OCI-M1 (cell line): ENCODE results near the gene SLC35G4.
"Not testable (repeated sequence)": the region's sequence is repeated elsewhere in the genome, so short reads cannot be mapped to it uniquely, and the experiment has no call there.

Experiments used
- DNase-seq: peaks from one replicate; lab custom pipeline; 2025; lab: John Stamatoyannopoulos, UW

The SLC35G4 gene

GRCh38 chr18:11609488-11609887, at the start of gene SLC35G4:
Gene SLC35G4, plus strand, starts transcription at chr18:11609596. Its CDS starts 0 bp downstream, at chr18:11609596.
- not testable (repeated sequence) for DNase-seq

DNA sequence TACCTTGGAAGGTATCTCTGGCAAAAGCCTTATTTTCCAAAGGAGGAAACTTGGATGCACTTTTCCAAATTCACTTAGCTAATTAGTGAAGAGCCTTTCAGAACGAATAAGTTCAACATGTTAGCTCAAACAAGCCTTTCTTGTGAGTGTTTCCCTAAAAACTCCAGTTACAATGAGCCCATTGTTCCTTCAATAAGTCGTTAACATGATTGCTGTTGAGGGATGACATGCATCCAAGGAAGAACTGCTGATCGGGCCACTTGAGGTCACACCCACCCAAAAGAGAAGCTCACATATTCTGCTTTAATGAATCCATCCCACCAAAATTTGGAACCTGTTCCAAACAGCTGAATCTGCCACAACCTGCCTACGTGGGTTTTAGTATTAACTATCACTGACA, 48.1 kb upstream of the SLC35G4 start:
- no peak for DNase-seq

DNA sequence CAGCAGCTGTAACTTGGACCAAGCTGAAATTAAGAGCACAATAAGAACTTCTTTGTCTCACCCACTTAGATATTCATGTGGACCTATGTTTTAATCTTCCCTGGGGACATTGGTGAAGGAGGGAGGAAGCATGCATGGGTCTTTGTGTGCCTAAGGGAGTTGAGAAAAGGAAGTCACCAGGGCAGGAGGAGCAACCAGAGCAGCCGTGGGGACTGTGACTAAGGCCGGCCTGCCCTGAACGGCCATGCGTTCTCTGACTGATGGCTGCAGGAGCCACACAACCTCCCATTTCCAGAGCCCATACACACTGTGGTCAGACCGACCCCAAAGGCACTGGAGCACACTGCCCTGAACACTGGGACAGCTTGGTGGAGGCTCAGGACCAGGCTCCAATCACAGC, 43.7 kb upstream of the SLC35G4 start:
- no peak for DNase-seq

- no peak for DNase-seq
Measured at GRCh38 chr18:11566236-11566965, 43.0 kb upstream of the SLC35G4 start.

- DNase-seq = no peak
Measured at GRCh38 chr18:11567396-11567795, 42.0 kb upstream of the SLC35G4 start.

DNA sequence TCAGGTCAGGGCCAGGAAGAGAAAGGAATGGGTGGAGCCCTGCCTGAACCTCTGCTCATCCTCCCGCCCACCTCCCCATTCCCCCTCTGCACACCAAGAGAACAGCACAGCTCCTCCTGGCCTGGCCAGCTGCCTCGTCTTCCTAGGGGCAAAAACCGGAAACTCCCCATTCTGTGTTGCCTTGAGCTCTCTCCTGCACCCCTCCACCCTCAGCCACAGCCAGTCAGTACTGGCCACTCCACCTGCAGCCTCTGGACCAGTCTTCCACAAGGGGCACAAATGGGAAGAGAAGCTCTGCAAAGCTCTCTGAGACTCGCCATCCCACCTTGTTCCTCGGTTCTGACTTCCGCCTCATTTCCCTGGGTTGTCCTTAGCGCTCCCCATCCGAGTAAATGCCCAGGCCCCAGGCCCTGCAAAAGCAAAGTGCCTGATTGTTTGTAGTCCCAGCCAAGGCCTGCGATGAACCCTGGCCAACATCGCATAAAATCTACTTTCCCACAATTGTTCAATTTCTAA, 39.3 kb upstream of the SLC35G4 start:
- DNase-seq = no peak

- peak; percentile 46 for DNase-seq
Measured at GRCh38 chr18:11570769-11571412, 38.5 kb upstream of the SLC35G4 start.

GRCh38 chr18:11572201-11572600, 37.2 kb upstream of the SLC35G4 start:
- DNase-seq = no peak

DNA sequence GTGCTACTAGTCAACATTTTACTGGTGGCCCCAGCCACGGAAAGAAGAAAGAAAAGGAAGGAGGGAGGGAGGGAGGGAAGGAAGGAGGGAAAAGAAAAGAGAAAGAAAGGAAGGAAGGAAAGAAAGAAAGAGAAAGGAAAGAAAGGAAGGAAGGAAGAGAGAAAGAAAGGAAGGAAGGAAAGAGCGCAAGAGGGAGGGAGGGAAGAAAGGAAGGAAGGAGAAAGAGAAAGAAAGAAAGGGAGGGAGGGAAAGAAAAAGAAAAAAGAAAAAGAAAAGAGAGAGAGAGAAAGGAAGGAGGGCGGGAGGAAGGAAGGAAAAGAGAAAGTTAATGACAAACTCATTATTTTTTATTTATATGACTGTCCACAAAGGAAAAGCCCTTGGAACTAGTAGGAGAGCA, 34.9 kb upstream of the SLC35G4 start:
- no peak for DNase-seq

- DNase-seq = no peak
Measured at GRCh38 chr18:11577271-11578112, 31.9 kb upstream of the SLC35G4 start.

DNA sequence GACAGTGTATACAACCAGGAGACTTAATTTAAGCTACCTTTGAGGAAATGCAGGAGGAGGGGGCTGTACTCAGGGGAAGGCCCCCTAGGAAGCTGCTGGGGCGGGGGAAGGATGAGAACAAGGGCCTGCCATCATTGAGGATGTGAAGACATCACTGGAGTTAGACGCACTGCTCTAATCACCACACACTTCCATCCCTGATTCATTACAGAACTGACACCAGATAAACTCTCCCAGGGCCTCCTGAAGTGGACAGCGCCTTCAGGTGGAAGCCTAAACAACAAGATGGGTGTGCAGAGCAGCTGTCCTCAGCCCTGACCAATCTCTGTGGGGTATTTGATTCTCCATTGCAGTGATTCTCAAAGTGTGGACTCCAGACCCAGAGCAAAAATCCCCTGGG, 30.6 kb upstream of the SLC35G4 start:
- DNase-seq = no peak

- DNase-seq = no peak
Measured at GRCh38 chr18:11579916-11580315, 29.5 kb upstream of the SLC35G4 start.

GRCh38 chr18:11581286-11581685, 28.1 kb upstream of the SLC35G4 start:
- DNase-seq = no peak

- DNase-seq = no peak
Measured at GRCh38 chr18:11585596-11585995, 23.8 kb upstream of the SLC35G4 start.

DNA sequence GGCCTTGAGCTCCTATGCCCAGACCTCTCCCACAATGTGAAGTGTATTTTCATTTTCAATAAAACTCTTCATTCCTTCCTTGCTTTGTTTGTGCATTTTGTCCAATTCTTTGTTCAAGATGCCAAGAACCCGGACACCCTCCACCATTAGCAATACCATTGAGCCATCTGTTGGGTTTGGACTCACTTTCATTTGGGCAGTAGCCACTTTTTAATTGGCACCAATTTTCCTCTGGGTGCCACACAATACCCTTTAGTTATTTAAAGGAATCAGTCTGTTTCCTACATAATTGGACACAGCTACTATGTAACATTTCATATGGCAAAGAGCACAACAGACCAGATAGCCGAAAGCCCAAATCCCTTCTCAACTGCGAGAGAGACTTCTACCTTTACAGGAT, 22.5 kb upstream of the SLC35G4 start:
- DNase-seq = no peak

DNA sequence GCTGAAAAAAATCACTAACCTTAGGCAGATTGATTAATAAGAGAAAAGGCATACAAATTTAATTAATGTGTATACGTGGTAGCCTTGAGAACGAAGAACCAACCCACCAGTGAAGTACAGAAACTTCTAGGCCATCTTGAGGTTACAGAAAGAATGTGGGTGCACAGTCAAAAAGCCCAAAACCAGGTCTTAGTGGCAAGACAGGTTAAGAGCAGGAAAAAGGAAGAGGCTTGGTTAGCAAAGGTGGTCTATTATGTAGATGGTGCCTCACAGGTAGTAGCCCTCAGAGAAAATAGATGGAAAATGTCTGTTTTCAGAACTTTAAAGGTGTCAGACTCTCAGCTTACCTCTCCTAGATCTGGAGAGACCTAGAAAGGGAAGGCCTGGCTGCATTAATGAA, 22.0 kb upstream of the SLC35G4 start:
- no peak for DNase-seq

DNA sequence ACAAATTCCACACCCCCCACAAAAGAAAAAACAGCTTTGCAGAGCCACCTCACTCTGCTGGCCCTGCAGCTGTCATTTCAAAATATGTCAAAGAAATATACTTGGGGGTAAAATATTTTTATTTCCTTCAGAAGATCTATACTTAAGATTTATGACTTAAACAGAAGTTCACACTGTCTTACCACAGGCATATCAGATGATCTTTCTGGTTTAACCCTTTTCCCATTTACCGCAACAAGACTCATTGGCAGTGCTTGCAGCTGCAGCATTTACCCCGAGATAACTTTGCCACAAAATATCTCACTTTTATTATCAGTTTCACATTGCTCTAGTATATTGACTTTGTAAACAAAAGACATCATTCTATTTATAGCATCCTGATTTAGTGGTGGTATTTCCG, 21.6 kb upstream of the SLC35G4 start:
- peak; percentile 44 for DNase-seq

DNA sequence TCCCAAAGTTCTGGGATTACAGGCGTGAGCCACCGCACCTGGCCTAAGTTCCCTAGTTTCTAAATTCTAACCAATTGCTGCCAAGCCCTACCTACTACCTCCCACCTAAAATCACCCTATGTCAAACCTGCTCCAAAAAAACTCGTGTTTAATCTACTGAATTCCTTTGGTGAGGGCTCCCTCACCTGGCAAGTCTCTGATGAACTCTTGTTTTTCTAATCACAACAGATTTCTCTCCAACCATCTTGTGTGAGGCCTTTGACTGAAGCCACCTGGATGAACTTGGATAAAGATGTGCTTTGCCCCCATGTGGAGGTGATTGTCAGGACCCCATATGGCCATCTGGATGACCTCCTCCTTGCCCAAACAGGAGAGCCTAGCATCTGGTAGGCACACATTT, 17.4 kb upstream of the SLC35G4 start:
- no peak for DNase-seq

DNA sequence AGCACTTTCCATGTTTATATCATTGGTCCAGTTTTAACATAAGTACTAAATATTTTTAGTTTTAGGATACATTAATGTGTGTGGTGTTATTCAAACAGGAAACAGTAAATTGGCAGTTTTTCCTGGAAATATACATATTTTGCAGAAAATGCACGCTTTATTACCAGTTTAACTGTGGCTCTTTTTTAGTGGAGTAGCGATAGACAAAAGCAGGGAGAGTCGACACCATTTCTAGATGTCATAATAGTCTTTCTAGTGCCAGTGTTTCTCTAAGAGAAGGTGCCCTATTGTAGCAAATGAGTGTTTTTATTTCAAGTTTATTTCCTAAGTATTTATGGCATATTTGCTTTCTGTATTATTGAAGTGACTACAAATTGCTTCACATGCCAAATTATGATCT, 9.1 kb upstream of the SLC35G4 start:
- no peak for DNase-seq

DNA sequence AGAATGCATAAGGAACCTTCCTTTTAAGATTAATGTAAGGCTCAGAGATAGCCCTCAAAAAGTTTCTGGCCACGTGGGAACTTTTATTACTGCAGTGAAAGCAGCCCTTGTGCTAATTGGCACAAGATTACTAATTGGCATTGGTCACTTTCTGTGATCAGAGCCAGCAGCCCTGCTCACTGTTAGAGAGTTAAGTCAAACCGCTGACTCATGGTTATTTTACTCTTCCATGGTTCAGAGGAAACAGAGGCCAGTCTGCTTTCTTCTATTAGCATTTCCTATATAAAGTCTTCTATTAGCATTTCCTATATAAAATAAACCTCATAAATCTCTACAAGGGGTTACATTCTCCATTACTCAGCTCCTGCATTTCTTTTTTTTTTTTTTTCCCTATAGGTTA, 1.5 kb upstream of the SLC35G4 start:
- peak; percentile 21 for DNase-seq

DNA sequence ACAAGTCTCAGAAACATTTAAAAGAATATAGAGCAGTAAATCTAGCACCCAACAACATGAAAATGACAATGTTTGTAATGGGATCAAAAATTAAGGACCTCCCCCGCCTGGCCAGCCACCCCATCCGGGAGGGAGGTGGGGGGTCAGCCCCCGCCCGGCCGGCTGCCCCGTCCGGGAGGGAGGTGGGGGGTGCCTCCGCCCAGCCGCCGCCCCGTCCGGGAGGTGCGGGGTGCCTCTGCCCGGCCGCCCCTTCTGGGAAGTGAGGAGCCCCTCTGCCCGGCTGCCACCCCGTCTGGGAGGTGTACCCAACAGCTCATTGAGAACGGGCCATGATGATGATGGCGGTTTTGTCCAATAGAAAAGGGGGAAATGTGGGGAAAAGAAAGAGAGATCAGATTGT, 778 bp upstream of the SLC35G4 start:
- DNase-seq = not testable (repeated sequence)

GRCh38 chr18:11613073-11613472, 3.7 kb downstream of the SLC35G4 start:
- DNase-seq = not testable (repeated sequence)

GRCh38 chr18:11613611-11614010, 4.2 kb downstream of the SLC35G4 start:
- not testable (repeated sequence) for DNase-seq
